Brain microvascular endothelial cell (primary cell): ENCODE data around the gene TUBGCP6.

Source experiments
- DNase-seq: peaks from one replicate; pipeline ENCODE4 v3.0.0-alpha.2; 2020
- H3K27ac ChIP-seq: fragments of 250-450 bp; sonication (Bioruptor Pico); 2 replicates; pipeline ENCODE4 v1.5.1; 2020; ENCODE audit warnings: mild to moderate bottlenecking, moderate library complexity
- H3K27me3 ChIP-seq: fragments of 250-450 bp; sonication (Bioruptor Pico); replicated peaks from 2 replicates; pipeline ENCODE4 v1.5.1; 2020; ENCODE audit warnings: mild to moderate bottlenecking
- H3K36me3 ChIP-seq: fragments of 250-450 bp; sonication (Bioruptor Pico); replicated peaks from 2 replicates; pipeline ENCODE4 v1.5.1; 2020; ENCODE audit warnings: mild to moderate bottlenecking
- H3K4me3 ChIP-seq: 2 replicates; pipeline ENCODE4 v1.5.1; 2011; ENCODE audit warnings: low read depth, mild to moderate bottlenecking, control low read depth, low read length, moderate library complexity
- CTCF ChIP-seq: IDR thresholded peaks from 2 replicates; pipeline ENCODE4 v1.5.1; 2011; ENCODE audit warnings: low read depth, mild to moderate bottlenecking, moderate library complexity, low read length, control low read depth, inconsistent platforms; ENCODE audit errors: missing control alignments
- in situ Hi-C: cut with HindIII; loops from 2 replicates; pipeline ENCODE4 v1.10.0; 2017; ENCODE audit warnings: low sequenced_read_pairs, low pct_ligation_motif_present

Gene TUBGCP6

GRCh38 chr22:50229370-50229769 lies 15.5 kb downstream of the TUBGCP6 start:
- in situ Hi-C loops, result no loop called here
- DNase-seq, result no peak
- TF ChIP-seq CTCF, result no peak
- Histone ChIP-seq H3K36me3 (peaks cover 25% of the 10 kb centered on the region), H3K27ac (no peak overlapping the region), H3K4me3 (no peak overlapping the region), H3K27me3 (no peaks in the 10 kb centered on the region)

- H3K4me3 ChIP-seq, result no peak overlapping the region
- no peak overlapping the region for H3K27ac ChIP-seq
- no peaks in the 10 kb centered on the region for H3K27me3 ChIP-seq
- H3K36me3 ChIP-seq, result peaks cover 32% of the 10 kb centered on the region
- no peak for TF ChIP-seq CTCF
- DNase-seq, result no peak
- in situ Hi-C loops, result no loop called here
Observed at GRCh38 chr22:50228366-50228765, 16.5 kb downstream of the TUBGCP6 start.

- no peak for DNase-seq
- H3K27ac ChIP-seq, result no peak overlapping the region
- no peak for TF ChIP-seq CTCF
- in situ Hi-C loops, result no loop called here
- H3K36me3 ChIP-seq, result peaks cover 37% of the 10 kb centered on the region
- H3K27me3 ChIP-seq, result no peaks in the 10 kb centered on the region
- H3K4me3 ChIP-seq, result no peak overlapping the region
Observed at GRCh38 chr22:50227579-50228215, 17.1 kb downstream of the TUBGCP6 start.

GRCh38 chr22:50226875-50227165 lies 18.0 kb downstream of the TUBGCP6 start:
- in situ Hi-C loops, result no loop called here
- no peak for DNase-seq
- no peak for TF ChIP-seq CTCF
- Histone ChIP-seq H3K27me3 (no peaks in the 10 kb centered on the region), H3K4me3 (no peak overlapping the region), H3K27ac (no peak overlapping the region), H3K36me3 (peaks cover 46% of the 10 kb centered on the region)

GRCh38 chr22:50226063-50226874 lies 18.6 kb downstream of the TUBGCP6 start:
- DNase-seq, result no peak
- Histone ChIP-seq H3K36me3 (peaks cover 49% of the 10 kb centered on the region), H3K27ac (no peak overlapping the region), H3K4me3 (no peak overlapping the region), H3K27me3 (no peaks in the 10 kb centered on the region)
- TF ChIP-seq CTCF, result no peak
- in situ Hi-C loops, result no loop called here
